Thyroid gland (tissue), 4 donors: ENCODE measurements around the gene GRM7. TPM values are rescaled to one million over a fixed set of nuclear protein-coding genes. Genes with fewer than 3 reads are reported as not detected.

Source experiments
- DNase-seq, 2 donors: peaks; one replicate each; pipeline ENCODE4 v3.0.0-alpha.2; 2019
- H3K27ac ChIP-seq, 3 donors: fragments of 200-600 bp; sonication (generic); 1 replicate in 2 of 3; 2 replicates in 1 of 3; pipeline ENCODE4 v1.5.1; 2016 to 2019; ENCODE audit warnings: mild to moderate bottlenecking in 1 of 3, moderate library complexity in 1 of 3
- H3K27me3 ChIP-seq: fragments of 200-600 bp; sonication (generic); one replicate; pipeline ENCODE4 v1.5.1; 2019
- H3K36me3 ChIP-seq, 2 donors: fragments of 200-600 bp; sonication (generic); one replicate each; pipeline ENCODE4 v1.5.1; 2016 to 2019
- H3K4me1 ChIP-seq, 2 donors: fragments of 200-600 bp; sonication (generic); one replicate each; pipeline ENCODE4 v1.5.1; 2017 to 2019
- H3K4me3 ChIP-seq, 3 donors: fragments of 200-600 bp; sonication (generic); replicated peaks in 1 of 3; 1 replicate in 2 of 3; 2 replicates in 1 of 3; pipeline ENCODE4 v1.5.1; 2016; ENCODE audit warnings: mild to moderate bottlenecking in 1 of 3
- H3K9me3 ChIP-seq: fragments of 200-600 bp; sonication (generic); one replicate; pipeline ENCODE4 v1.5.1; 2017
- POLR2A ChIP-seq, 2 donors: fragments of 450-650 bp; IDR thresholded peaks; one replicate each; pipeline ENCODE4 v1.6.1; 2017; ENCODE audit warnings: antibody characterized with exemption in 2 of 2, mild to moderate bottlenecking in 2 of 2, moderate library complexity in 1 of 2
- WGBS, 2 donors: methylation state at CpG; one replicate each; pipeline ENCODE4 v1.1.5; 2017; 5-methylcytosine and 5-hydroxymethylcytosine counted together
- intact Hi-C: fragments of 100-400 bp; cut with DNase I; formaldehyde crosslinking; loops from one replicate; pipeline ENCODE4 v1.15.1; 2023
- total RNA-seq, 4 donors: library from RNA; depleted of rRNA; stranded (reverse); fragments of >200 nt; gene quantifications; one replicate each; pipeline ENCODE4 v1.2.3, GENCODE V29; 2016
- TF ChIP-seq, protein P1 (sequence below), 6 experiments: fragments of 200-600 bp in 3 of 6; fragments of 450-650 bp in 3 of 6; sonication (generic) in 3 of 6; IDR thresholded peaks; one replicate each; pipeline ENCODE4 v1.5.1; 2016 to 2019; ENCODE audit warnings: antibody characterized with exemption in 6 of 6, mild to moderate bottlenecking in 2 of 6, inconsistent platforms in 1 of 6, moderate library complexity in 1 of 6

GRM7 gene
- total RNA-seq, 4 donors from 2014 or later = 0.11 to 0.81 (median 0.60) TPM

DNA sequence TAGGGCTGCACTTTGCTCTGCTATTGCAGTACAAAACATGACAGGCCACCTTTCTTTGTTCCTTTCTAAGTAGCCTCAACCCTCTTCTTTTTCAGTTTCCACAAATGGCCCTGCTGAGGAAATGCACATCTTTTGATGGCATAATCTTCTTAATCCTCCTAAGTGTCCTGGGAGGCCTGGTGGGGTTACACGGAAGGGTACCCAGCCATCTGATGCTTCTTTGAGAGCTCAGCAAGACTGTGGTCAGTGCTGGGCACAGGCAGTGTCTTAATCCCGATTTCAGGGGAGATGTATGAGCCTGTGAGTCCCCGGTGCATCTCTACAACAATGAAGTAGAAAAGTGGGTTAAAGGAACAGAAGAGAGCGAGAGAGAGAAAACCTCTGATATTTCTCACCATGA lies 404.8 kb downstream of the GRM7 start:
- 67 to 70% methylated on average over 4 of the region's 4 CpGs for WGBS, 2 donors
- DNase-seq = no peak
- no peaks in the 10 kb centered on the region for H3K36me3 ChIP-seq
- no peaks in the 10 kb centered on the region for H3K27me3 ChIP-seq
- no peak overlapping the region for H3K4me3 ChIP-seq
- intact Hi-C loops = no loop called here
- no peak for TF ChIP-seq POLR2A (IDR thresholded peaks at IDR 0.05)
- TF ChIP-seq, protein P1, sequence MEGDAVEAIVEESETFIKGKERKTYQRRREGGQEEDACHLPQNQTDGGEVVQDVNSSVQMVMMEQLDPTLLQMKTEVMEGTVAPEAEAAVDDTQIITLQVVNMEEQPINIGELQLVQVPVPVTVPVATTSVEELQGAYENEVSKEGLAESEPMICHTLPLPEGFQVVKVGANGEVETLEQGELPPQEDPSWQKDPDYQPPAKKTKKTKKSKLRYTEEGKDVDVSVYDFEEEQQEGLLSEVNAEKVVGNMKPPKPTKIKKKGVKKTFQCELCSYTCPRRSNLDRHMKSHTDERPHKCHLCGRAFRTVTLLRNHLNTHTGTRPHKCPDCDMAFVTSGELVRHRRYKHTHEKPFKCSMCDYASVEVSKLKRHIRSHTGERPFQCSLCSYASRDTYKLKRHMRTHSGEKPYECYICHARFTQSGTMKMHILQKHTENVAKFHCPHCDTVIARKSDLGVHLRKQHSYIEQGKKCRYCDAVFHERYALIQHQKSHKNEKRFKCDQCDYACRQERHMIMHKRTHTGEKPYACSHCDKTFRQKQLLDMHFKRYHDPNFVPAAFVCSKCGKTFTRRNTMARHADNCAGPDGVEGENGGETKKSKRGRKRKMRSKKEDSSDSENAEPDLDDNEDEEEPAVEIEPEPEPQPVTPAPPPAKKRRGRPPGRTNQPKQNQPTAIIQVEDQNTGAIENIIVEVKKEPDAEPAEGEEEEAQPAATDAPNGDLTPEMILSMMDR (IDR thresholded peaks at IDR 0.05) = no peak
- no peaks in the 10 kb centered on the region for H3K9me3 ChIP-seq
- no peak overlapping the region for H3K27ac ChIP-seq
- H3K4me1 ChIP-seq = peaks cover 23 to 30% of the 10 kb centered on the region in 2 donors

DNA sequence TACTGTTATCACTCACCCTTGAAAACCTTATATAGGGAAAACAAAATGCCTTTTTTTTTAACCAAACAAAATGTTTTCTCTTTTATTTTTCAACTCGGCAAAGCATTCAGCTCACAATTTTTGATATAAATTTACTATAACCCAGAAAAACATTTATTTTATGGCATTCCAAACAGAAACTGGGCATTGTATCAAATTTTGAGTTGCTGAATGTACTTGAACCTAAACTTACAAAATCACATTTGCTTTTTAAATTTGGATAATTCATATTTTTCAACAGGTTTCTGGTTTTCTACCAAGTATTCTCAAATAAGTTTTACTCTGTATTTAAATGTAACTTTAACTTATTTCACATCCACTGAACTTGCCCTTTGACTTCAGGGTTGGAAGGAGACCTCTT lies 405.6 kb downstream of the GRM7 start:
- TF ChIP-seq, protein P1 (IDR thresholded peaks at IDR 0.05) = no peak
- TF ChIP-seq POLR2A (IDR thresholded peaks at IDR 0.05) = no peak
- Histone ChIP-seq H3K27me3 (no peaks in the 10 kb centered on the region), H3K4me1 (peaks cover 26 to 33% of the 10 kb centered on the region in 2 donors), H3K9me3 (no peaks in the 10 kb centered on the region), H3K36me3 (no peaks in the 10 kb centered on the region), H3K27ac (no peak overlapping the region), H3K4me3 (no peak overlapping the region)
- WGBS, 2 donors = 83 to 96% methylated on average over 1 of the region's 1 CpG
- intact Hi-C loops = no loop called here
- DNase-seq = no peak

DNA sequence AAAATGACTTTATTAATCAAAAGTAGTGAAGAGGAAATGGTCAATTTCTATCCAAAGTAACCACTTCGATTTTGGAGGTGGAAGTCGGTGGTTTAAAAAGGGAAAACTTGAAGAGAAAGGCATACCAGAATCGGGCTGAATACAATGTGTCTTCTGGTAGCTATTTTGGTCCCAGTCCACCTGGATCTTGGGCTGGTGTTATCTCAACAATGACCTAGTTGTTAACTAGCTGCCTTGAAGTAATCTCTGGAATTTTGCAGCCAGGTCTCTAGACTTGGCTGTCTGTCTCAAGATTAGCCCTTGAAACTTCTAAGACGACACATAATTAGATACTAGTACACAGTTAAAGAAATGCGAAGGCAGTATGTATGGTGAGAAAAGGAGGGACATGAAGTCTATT lies 409.8 kb downstream of the GRM7 start:
- 44 to 54% methylated on average over 5 of the region's 5 CpGs for WGBS, 2 donors
- Histone ChIP-seq H3K27me3 (no peaks in the 10 kb centered on the region), H3K4me1 (peaks cover 26 to 33% of the 10 kb centered on the region in 2 donors), H3K36me3 (no peaks in the 10 kb centered on the region), H3K4me3 (no peak overlapping the region), H3K27ac (peak overlapping the region in 1 of 3 donors; percentile 58), H3K9me3 (no peaks in the 10 kb centered on the region)
- peak; percentile 47 to 57 for DNase-seq
- no peak for TF ChIP-seq POLR2A (IDR thresholded peaks at IDR 0.05)
- TF ChIP-seq, protein P1 (IDR thresholded peaks at IDR 0.05) = no peak
- intact Hi-C loops = no loop called here

DNA sequence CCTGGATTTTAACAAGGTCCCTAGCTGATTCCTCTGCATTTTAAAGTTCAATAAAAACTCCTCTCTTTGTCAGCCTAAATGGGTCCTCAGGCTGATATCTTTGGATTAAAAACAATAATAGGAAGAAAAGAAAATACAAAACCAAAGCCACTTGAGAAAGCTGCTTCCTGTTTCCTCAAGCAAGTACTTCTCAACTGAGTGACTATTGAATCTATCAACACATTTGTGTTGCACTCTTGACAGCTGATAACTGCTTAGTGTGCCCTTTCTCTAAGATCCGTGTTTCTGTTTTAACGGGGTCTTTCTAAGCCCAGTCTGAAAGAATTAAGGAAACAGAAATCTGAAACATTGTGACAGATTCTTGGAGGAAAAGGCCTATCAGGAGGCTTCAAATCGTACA lies 410.7 kb downstream of the GRM7 start:
- intact Hi-C loops = no loop called here
- Histone ChIP-seq H3K4me1 (peaks cover 26 to 33% of the 10 kb centered on the region in 2 donors), H3K27ac (no peak overlapping the region), H3K27me3 (no peaks in the 10 kb centered on the region), H3K9me3 (no peaks in the 10 kb centered on the region), H3K4me3 (no peak overlapping the region), H3K36me3 (no peaks in the 10 kb centered on the region)
- DNase-seq = no peak
- TF ChIP-seq, protein P1 (IDR thresholded peaks at IDR 0.05) = no peak
- no peak for TF ChIP-seq POLR2A (IDR thresholded peaks at IDR 0.05)
- WGBS, 2 donors = 37 to 44% methylated on average over 3 of the region's 3 CpGs

DNA sequence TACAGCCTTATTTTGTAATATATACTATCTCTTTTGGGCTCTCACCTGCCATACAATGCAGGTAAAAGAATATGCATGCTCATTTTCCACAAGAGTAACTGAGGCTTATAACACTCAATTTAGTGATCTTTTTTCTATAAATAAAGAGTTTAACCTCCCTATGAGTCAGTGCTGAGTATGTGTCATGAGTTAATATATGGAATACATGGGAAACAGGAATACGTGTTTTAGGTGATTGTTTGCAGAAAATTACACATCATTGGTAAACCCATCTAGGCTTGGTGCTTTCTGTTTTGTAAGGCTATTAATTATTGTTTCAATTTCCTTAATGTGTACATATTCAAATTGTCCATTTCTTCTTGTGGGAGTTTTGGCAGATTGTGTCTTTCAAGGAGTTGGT lies 411.3 kb downstream of the GRM7 start:
- WGBS, 2 donors = 96% methylated on average over 1 of the region's 1 CpG
- TF ChIP-seq, protein P1 (IDR thresholded peaks at IDR 0.05) = no peak
- no peak for TF ChIP-seq POLR2A (IDR thresholded peaks at IDR 0.05)
- no peak overlapping the region for H3K27ac ChIP-seq

More for the DNA sequence above, 411.3 kb downstream of the GRM7 start:
- no peaks in the 10 kb centered on the region for H3K27me3 ChIP-seq
- H3K4me1 ChIP-seq = peaks cover 26 to 33% of the 10 kb centered on the region in 2 donors
- no peaks in the 10 kb centered on the region for H3K9me3 ChIP-seq
- no peaks in the 10 kb centered on the region for H3K36me3 ChIP-seq
- H3K4me3 ChIP-seq = no peak overlapping the region
- intact Hi-C loops = no loop called here
- no peak for DNase-seq
